Measurements from ENCODE around the gene E4F1.

- TF ChIP-seq CTCF (IDR thresholded peaks at IDR 0.05; ENCODE audit: extremely low read depth in 1 of 2, insufficient read depth in 1 of 2, low read depth in 1 of 2, low read length in 2 of 2) = no peak
- TF ChIP-seq POLR2A (IDR thresholded peaks at IDR 0.05; ENCODE audit: low read depth, low read length) = no peak
- TF ChIP-seq EZH2 (IDR thresholded peaks at IDR 0.05; ENCODE audit: borderline replicate concordance, low read depth, low read length, severe bottlenecking) = no peak
- TF ChIP-seq FOS (IDR thresholded peaks at IDR 0.05; ENCODE audit: borderline replicate concordance, insufficient read depth, low read length) = no peak
- TF ChIP-seq POLR2AphosphoS5 (IDR thresholded peaks at IDR 0.05; ENCODE audit: insufficient read depth, low read depth, low read length) = no peak
Measured at GRCh38 chr16:2273484-2273883, 50.1 kb downstream of the E4F1 start.

All from endothelial cell of umbilical vein (primary cell).